GM21619 (cell line): ENCODE data around the gene FAM110A.
"Not testable (repeated sequence)": the region's sequence is repeated elsewhere in the genome, so short reads cannot be mapped to it uniquely, and the experiment has no call there.

ENCODE experiments used
- ATAC-seq: cut with Tn5 transposase; IDR thresholded peaks from one replicate; pipeline ENCODE4 v1.9.1; 2021; ENCODE audit not compliant: unreplicated experiment

FAM110A gene

GRCh38 chr20:841568-842546 lies 8.3 kb downstream of the FAM110A start:
- ATAC-seq = no peak

- ATAC-seq = no peak
These were observed 9.0 kb downstream of the FAM110A start for GRCh38 chr20:842547-842940.

GRCh38 chr20:843912-844311 lies 10.4 kb downstream of the FAM110A start:
- ATAC-seq = peak; percentile 3

GRCh38 chr20:844473-845225 lies 11.1 kb downstream of the FAM110A start:
- peak; percentile 93 for ATAC-seq

- no peak for ATAC-seq
These were observed 11.8 kb downstream of the FAM110A start for GRCh38 chr20:845226-845868.

- ATAC-seq = no peak
These were observed 12.7 kb downstream of the FAM110A start for GRCh38 chr20:845941-846893.

GRCh38 chr20:846894-847278 lies 13.4 kb downstream of the FAM110A start:
- ATAC-seq = no peak

- no peak for ATAC-seq
These were observed 14.7 kb downstream of the FAM110A start for GRCh38 chr20:848193-848592.

GRCh38 chr20:848731-849130 lies 15.2 kb downstream of the FAM110A start:
- ATAC-seq = not testable (repeated sequence)

- ATAC-seq = no peak
These were observed 20.0 kb downstream of the FAM110A start for GRCh38 chr20:853406-853996.

GRCh38 chr20:854601-855000 lies 21.1 kb downstream of the FAM110A start:
- ATAC-seq = no peak

GRCh38 chr20:855466-856360 lies 22.2 kb downstream of the FAM110A start:
- ATAC-seq = no peak

GRCh38 chr20:856361-856775 lies 22.9 kb downstream of the FAM110A start:
- ATAC-seq = no peak

- ATAC-seq = no peak
These were observed 24.5 kb downstream of the FAM110A start for GRCh38 chr20:858011-858410.

GRCh38 chr20:859751-860231 lies 26.3 kb downstream of the FAM110A start:
- no peak for ATAC-seq

GRCh38 chr20:860891-861290 lies 27.4 kb downstream of the FAM110A start:
- no peak for ATAC-seq

GRCh38 chr20:865440-865839 lies 31.9 kb downstream of the FAM110A start:
- no peak for ATAC-seq

- ATAC-seq = no peak
These were observed 34.8 kb downstream of the FAM110A start for GRCh38 chr20:868279-868678.

- no peak for ATAC-seq
These were observed 36.1 kb downstream of the FAM110A start for GRCh38 chr20:869606-870005.
